NCI-H345 treated with DMSO at 0.1 percent for 48 hours (cell line): ENCODE results near the gene RNF17.

ENCODE experiments used
- DNase-seq: peaks from one replicate; lab custom pipeline; 2025; ENCODE audit not compliant: unreplicated experiment; lab: John Stamatoyannopoulos, UW

Gene RNF17

DNA sequence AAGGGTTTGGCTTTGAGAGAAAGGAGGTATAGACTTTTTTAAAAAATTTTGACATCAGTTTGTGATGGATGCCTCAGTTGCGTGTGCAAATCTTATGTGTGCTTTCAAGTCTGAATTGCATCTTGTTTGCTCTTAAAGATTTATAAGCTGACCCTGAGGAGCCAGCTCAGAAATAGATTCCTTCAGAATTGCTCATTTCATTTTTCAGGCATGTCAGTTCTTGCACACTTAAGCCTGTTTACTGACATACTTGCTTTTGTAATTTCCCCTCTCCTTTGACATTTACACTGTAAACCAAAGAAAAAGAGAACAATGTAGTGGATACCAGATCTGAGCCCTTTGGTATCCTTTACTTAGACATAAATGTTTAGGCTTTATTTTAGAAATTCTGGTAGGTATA lies 87.6 kb downstream of the RNF17 start:
- DNase-seq = no peak

DNA sequence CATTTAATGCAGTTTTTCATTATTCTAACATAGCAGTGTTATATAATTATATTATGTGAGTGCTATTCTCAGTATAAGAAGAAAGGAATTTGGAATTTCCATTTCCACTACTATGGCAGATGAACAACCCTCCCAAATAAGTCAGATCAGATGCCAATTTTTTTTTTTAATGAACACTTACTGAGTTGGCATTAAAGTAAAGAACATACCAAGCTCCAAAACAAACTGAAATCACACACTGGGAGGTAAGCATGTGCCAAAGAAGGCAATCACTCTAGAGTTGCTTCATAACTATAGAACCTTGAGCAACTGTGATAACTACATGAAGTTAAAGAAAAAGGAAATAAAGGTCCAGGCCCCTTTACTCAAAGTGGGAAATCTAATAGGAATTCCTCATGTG lies 90.3 kb downstream of the RNF17 start:
- no peak for DNase-seq

DNA sequence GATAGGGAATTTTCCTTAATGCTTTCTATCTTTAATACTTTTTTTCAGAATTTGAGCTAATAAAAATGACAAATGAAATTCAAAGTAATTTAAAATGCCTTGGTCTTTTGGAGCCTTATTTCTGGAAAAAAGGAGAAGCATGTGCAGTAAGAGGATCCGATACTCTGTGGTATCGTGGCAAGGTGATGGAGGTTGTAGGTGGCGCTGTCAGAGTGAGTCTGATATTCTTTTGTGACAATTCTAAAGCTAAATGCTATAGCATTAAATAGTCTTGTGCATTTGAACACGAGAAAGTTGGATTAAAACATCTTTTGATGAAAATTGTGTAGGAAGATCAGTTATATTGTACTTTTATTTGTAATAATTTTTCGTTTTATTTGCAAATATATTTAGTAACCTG lies 95.0 kb downstream of the RNF17 start:
- DNase-seq = no peak

DNA sequence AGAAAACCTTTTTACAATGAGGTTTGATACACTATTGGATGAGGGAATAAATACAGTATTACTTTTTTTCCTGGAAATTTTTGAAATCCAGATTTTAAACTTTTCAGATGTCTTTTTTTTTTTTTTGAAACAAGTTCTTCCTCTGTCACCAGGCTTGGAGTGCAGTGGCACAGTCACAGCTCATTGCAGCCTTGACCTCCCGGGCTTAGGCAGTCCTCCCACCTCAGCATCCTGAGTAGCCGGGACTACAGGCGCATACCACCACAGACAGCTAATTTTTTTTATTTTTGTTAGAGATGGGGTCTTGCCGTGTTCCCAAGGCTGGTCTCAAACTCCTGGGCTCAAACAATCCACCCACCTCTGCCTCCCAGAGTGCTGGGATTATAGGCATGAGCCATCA lies 96.8 kb downstream of the RNF17 start:
- no peak for DNase-seq

GRCh38 chr13:24861617-24862362 lies 97.8 kb downstream of the RNF17 start:
- no peak for DNase-seq

DNA sequence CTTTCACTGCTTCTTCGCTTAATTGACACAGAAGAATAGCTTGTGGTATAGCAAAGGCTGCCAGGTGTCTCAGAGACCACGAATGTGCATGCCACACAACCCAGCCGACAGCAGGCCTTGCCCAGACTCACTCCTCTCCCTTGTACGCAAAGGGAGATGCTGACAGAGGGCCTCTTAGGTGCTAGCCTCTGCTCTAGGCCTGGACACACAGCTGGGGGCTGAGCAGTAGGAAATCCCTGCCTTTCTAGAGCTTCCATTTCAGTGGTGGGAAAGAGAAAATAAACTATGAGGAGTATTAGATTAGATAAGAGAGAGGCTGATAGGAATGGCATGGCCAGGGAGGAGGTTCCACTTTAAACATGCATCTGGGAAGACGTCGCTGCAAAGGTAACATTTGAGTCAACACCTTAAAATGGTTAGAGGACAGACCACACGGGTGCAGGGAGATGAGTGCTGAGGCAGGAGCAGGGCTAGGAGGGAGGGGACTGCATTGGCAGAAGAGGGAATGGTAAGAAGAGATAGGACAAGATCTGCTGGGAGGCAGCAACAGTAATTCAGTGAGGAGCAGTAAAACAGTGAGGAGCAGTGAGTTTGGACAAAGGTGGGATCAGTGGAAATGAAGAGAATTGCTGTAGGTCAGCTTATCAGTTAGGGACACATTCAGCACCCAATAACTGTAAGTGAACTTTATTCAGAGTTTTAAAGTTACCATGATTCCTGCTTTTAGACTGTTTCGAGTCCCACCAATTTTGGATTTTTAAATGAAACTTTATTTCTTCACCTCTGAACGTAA lies 100.0 kb downstream of the RNF17 start:
- no peak for DNase-seq

DNA sequence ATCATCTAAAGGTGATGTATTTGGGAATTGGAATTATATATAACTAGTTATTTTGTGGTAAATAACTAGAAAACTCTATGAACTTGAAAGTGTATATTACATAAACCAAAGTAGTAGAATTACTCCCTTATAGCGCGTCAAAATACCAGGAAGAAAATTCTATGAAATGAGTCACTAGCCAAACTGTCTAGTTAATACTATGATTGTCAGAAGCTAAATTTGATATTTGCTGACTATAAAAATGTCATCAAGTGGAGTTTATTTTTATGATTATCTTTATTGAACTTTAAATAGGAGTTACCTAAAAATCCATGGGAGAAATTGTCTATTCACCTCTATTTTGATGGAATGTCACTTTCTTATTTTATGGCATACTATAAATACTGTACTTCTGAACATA lies 100.6 kb downstream of the RNF17 start:
- DNase-seq = no peak

DNA sequence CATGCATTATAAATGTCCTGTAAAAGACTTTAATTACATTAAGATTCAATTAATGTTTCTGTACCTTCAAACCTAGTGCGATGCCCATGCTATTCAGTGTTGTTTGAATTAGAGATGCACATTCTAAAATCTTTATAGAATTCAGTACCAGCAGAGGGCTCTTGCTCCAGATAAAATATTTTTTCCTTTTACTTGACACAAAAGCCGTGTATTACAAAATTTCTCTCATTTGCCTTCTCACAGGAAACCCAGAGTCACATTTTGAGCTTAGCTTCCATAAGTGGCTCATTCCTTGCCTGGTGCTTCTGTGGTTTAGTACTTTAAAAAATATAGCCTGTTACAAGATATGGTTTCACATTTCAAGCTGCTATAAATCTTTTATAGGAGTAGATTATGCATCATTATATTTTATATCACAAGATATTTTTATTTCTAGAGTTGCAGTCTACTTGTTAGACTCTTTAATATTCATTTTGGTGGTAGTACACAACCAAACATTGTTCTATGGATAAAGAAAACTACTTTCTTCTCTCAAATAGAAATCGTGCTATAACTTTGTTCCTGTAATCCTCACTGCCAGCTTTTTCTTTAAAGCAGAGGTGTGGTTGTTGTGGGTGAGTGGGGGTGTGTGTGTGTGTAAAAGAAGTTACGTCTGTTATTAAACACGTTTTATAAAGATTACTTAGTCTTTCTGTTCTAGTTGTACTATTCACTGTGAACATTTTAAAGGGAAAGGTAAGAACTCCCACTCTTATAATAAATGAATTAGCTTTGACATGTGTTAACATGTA lies 101.4 kb downstream of the RNF17 start:
- DNase-seq = no peak

GRCh38 chr13:24866488-24866887 lies 102.5 kb downstream of the RNF17 start:
- no peak for DNase-seq

- no peak for DNase-seq
These were observed 104.9 kb downstream of the RNF17 start for GRCh38 chr13:24868874-24869273.

GRCh38 chr13:24870380-24870760 lies 106.4 kb downstream of the RNF17 start:
- DNase-seq = no peak

GRCh38 chr13:24875566-24875965 lies 111.6 kb downstream of the RNF17 start:
- no peak for DNase-seq

DNA sequence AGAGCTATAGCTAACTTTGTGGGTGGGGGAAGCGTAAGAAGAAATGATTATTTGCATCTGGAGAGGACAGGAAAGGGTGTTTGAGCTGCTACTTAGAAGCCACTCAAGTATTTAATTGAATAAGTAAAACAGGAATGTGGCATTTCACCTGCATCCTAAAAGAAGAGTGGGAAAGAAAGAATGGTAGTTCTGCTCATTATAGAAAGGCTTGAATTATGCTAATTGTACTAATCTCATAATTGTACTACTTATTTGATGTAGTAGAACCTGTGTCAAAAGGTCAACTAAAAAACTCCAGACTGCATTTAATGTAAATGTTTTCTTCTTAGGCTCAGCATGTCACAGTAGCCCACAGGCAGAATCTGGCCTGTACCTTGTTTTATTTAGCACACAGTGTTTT lies 113.6 kb downstream of the RNF17 start:
- DNase-seq = no peak

DNA sequence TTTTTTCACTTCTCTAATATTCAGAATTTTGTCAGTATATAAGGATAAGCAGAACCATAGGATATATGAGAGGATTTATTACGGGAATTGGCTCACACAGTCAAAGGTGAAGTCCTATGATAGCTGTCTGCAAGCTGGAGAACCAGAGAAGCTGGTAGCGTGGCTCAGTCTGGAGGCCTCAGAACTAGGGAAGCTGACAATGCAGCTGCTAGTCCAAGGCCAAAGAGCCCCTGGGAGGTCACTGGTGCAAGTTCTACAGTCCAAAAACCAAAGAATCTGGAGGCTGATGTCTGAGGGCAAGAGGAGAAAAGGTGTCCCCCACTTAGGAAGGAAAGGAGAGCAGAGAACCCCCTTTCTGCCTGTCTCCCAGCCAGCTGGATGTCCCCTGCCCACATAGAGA lies 114.4 kb downstream of the RNF17 start:
- no peak for DNase-seq

GRCh38 chr13:24882665-24883064 lies 118.7 kb downstream of the RNF17 start:
- DNase-seq = no peak

DNA sequence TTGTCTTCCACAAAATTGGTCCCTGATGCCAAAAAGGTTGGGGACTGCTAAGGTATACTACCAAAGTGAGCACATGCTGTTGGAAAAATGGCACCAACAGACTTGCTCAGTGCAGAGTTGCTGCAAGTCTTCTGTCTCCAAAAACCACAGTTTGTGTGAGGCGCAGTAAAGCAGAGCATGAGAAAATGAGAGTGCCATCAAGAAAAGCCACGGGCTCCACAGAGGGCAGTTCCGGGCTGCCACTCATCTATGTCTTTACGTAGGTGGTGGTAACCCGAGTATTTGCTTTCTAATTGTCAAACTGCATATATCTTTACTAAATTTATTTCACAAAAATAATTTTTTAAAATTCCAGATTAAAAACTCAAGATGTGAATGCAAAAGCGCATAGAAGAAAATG lies 123.8 kb downstream of the RNF17 start:
- DNase-seq = no peak

DNA sequence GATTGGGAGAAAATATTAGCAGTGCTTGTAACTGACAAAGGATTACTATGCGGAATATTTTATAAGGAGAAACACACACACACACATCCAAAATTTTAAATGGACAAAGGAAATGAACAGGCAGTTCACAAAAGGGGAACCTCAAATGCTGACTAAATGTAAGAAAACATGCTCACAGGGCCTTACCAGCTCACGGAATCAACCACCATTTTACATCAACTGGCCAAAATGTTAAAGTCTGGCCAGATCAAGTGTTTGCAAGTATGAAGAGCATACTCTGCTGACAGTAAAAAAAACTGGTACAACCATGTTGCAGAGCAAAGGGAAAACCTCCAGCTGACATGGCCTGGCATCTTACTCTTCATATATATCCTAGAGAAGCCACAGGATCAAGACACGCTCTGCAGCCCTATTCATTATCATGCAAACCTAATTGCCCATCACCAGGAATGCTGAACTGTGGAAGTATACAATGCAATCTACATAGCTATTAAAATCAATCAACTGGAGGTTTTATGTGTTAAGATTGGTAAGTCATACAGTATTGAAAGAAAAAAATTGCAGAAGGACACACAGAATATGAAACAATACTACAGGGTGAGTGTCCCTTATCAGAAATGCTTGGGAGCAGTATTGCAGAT lies 124.4 kb downstream of the RNF17 start:
- DNase-seq = no peak

DNA sequence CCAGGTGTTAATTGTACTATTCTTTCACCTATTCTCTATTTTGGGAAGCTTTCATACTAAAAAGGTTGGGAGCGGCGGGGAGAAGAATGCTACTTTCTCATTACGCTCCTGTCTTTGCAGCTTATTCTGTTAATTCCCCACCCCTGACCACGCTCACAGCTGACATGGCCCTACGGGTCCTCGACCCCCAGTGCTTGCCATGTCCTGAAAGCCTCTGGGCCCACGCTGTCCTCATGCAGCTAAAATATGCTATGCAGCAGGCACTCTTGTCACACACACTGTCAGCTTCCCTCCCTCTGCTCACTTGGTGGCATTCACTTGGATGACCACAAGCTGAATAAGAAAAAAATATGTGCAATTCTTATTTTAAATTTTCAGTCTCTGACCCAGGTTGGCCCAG lies 126.3 kb downstream of the RNF17 start:
- DNase-seq = no peak

DNA sequence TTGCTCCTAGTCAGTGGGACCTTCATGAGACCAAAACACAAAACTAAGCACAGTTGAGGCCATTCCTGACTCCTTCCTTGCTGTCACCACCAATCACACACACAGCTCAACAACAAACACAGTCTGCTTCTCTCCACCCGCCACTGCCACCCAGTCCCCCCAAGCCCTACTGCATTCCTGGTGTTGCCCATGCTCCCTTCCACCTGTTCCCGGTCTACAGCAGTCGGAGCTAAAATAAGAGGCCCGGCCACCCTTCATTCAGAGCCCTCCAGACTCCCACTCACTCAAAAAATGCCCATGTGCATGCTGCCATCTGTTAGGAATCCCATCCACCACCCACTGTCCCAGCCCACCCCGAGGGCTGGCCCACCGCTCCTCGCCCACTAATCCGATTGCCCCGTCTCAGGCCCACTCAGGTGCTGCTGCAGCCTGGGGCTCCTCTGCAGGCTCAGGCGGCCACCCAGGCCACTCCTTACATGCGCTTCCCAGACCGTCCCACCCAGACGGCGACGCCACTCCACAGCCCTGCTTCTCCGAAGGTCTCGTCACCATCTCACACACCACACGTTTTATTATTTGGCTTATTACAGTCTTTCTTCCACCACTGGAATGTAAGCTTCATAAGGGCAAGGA lies 127.6 kb downstream of the RNF17 start:
- no peak for DNase-seq

DNA sequence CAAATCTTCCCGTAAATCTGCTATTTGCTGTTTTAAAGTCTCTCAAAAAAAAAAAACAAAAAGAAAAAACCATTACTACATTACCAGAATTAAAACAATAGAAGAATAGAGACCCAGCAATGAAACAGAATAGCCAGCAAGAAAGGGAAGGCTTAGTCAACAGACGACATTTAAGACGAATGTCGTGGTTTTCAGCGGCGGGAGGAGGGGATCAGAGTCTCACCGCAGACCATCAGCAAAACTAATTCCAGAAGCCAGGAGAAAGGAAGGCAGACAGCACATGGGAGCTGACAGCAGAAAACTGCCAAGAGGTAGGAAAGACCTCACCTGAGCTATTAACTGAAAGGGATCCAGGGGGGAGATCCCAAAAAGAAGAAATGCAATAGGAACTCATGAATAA lies 128.9 kb downstream of the RNF17 start:
- no peak for DNase-seq

- no peak for DNase-seq
These were observed 129.9 kb downstream of the RNF17 start for GRCh38 chr13:24893863-24894262.
